Measurements from ENCODE around the gene RAB5A.
A peak's percentile ranks its signal among the peaks of the same experiment; 100 is the strongest.
"Not testable (repeated sequence)": the region's sequence is repeated elsewhere in the genome, so short reads cannot be mapped to it uniquely, and the experiment has no call there.

RAB5A gene
- total RNA-seq = 56.3 to 151 (median 81.4) reads per million in 18 experiments

GRCh38 chr3:19946832-19947548, at the start of gene RAB5A:
Gene RAB5A (plus strand): TSS chr3:19947097. CDS start chr3:19950899, 3,802 bp downstream.
- peak; percentile 98 to 99 for DNase-seq

- DNase-seq = no peak
These were observed 48.2 kb upstream of the RAB5A start for GRCh38 chr3:19898721-19899120.

GRCh38 chr3:19899264-19899663, 47.6 kb upstream of the RAB5A start:
- no peak for DNase-seq

GRCh38 chr3:19899833-19900232, 47.1 kb upstream of the RAB5A start:
- not testable (repeated sequence) for DNase-seq

- DNase-seq = peak; percentile 8 to 45
These were observed 45.6 kb upstream of the RAB5A start for GRCh38 chr3:19901337-19901736.

GRCh38 chr3:19901918-19902317, 45.0 kb upstream of the RAB5A start:
- peak; percentile 58 to 70 for DNase-seq

- DNase-seq = no peak
These were observed 43.2 kb upstream of the RAB5A start for GRCh38 chr3:19903649-19904048.

GRCh38 chr3:19907523-19907922, 39.4 kb upstream of the RAB5A start:
- no peak for DNase-seq

- no peak for DNase-seq
These were observed 35.4 kb upstream of the RAB5A start for GRCh38 chr3:19911452-19911851.

GRCh38 chr3:19917167-19917566, 29.7 kb upstream of the RAB5A start:
- no peak for DNase-seq

- DNase-seq = no peak
These were observed 26.4 kb upstream of the RAB5A start for GRCh38 chr3:19920401-19921080.

- DNase-seq = peak; percentile 82 to 89
These were observed 15.7 kb upstream of the RAB5A start for GRCh38 chr3:19931180-19931692.

GRCh38 chr3:19931767-19932188, 15.1 kb upstream of the RAB5A start:
- peak; percentile 14 to 23 for DNase-seq

- no peak for DNase-seq
These were observed 14.5 kb upstream of the RAB5A start for GRCh38 chr3:19932422-19932821.

GRCh38 chr3:19934098-19934566, 12.8 kb upstream of the RAB5A start, which contains the start of gene EFHB:
Gene EFHB (minus strand): TSS chr3:19934217. CDS start chr3:19934018, 199 bp downstream.
- no peak for DNase-seq

- no peak for DNase-seq
These were observed 9.2 kb upstream of the RAB5A start for GRCh38 chr3:19937459-19938294.

GRCh38 chr3:19938295-19938627, 8.6 kb upstream of the RAB5A start:
- DNase-seq = no peak

- no peak for DNase-seq
These were observed 6.3 kb upstream of the RAB5A start for GRCh38 chr3:19940643-19941042.

GRCh38 chr3:19945534-19945933, 1.4 kb upstream of the RAB5A start:
- DNase-seq = no peak

GRCh38 chr3:19945969-19946831, 697 bp upstream of the RAB5A start:
- no peak for DNase-seq

GRCh38 chr3:19947549-19948225, 790 bp downstream of the RAB5A start:
- DNase-seq = peak; percentile 28 to 32

Measured in inflammatory macrophage (primary cell).